ENCODE measurements around the gene LCN15.

DNA sequence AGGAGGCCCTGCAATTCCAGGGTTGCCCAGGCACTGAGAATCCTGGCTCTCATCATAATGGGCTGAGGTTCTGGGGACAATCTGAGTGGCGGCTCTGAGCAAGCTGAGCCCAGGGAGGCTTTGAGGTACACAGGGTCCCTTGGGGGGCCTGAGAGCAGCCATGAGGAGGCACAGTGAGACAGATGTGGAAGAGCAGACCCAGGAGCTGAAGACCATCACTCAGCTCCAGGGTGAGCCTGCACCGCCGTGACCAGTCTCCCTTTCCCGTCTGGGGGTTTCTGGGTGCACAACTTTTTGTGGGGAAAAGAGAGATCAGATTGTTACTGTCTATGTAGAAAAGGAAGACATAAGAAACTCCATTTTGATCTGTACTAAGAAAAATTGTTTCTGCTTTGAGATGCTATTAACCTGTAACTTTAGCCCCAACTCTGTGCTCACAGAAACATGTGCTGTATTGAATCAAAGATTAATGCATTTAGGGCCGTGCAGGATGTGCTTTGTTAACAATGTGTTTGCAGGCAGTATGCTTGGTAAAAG is 32.0 kb upstream of the LCN15 start, which contains the start of gene CCDC183:
- no peak for TF ChIP-seq EZH2 (IDR thresholded peaks at IDR 0.05)
- TF ChIP-seq, protein P1, sequence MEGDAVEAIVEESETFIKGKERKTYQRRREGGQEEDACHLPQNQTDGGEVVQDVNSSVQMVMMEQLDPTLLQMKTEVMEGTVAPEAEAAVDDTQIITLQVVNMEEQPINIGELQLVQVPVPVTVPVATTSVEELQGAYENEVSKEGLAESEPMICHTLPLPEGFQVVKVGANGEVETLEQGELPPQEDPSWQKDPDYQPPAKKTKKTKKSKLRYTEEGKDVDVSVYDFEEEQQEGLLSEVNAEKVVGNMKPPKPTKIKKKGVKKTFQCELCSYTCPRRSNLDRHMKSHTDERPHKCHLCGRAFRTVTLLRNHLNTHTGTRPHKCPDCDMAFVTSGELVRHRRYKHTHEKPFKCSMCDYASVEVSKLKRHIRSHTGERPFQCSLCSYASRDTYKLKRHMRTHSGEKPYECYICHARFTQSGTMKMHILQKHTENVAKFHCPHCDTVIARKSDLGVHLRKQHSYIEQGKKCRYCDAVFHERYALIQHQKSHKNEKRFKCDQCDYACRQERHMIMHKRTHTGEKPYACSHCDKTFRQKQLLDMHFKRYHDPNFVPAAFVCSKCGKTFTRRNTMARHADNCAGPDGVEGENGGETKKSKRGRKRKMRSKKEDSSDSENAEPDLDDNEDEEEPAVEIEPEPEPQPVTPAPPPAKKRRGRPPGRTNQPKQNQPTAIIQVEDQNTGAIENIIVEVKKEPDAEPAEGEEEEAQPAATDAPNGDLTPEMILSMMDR (IDR thresholded peaks at IDR 0.05), result no peak
